Activated CD8-positive, alpha-beta T cell treated with anti-CD3 and anti-CD28 coated beads for 36 hours (primary cell): ENCODE measurements around the gene MAP2. TPM values are rescaled to one million over a fixed set of nuclear protein-coding genes. Genes with fewer than 3 reads are reported as not detected.

Experiments
- ATAC-seq: fragments of 200-7000 bp; cut with Tn5 transposase; one replicate; pipeline ENCODE4 v1.10.0; 2021; ENCODE audit warnings: mild to moderate bottlenecking, moderate library complexity
- CTCF ChIA-PET: fragments of 350-600 bp; sonication (Branson Sonifier 250); formaldehyde crosslinking; loops from one replicate; lab custom pipeline; 2021; ENCODE audit warnings: antibody characterized with exemption; lab: Charles Lee
- POLR2A ChIA-PET: fragments of 350-600 bp; sonication (Branson Sonifier 250); formaldehyde crosslinking; loops from one replicate; lab custom pipeline; 2021; ENCODE audit warnings: antibody characterized with exemption; lab: Charles Lee
- DNase-seq: peaks from one replicate; pipeline ENCODE4 v3.0.0-alpha.2; 2020
- H3K27ac Mint-ChIP-seq: one replicate; pipeline ENCODE4 v1.8.0; 2021; ENCODE audit warnings: mild to moderate bottlenecking, mixed read lengths
- H3K27me3 Mint-ChIP-seq: one replicate; pipeline ENCODE4 v1.8.0; 2021; ENCODE audit warnings: mixed read lengths
- H3K36me3 Mint-ChIP-seq: one replicate; pipeline ENCODE4 v1.8.0; 2021; ENCODE audit warnings: low read depth, mixed read lengths
- H3K4me1 Mint-ChIP-seq: one replicate; pipeline ENCODE4 v1.8.0; 2021; ENCODE audit warnings: low read depth, mixed read lengths
- H3K4me3 Mint-ChIP-seq: one replicate; pipeline ENCODE4 v1.8.0; 2021; ENCODE audit warnings: mild to moderate bottlenecking, moderate library complexity, mixed read lengths
- H3K9me3 Mint-ChIP-seq: one replicate; pipeline ENCODE4 v1.8.0; 2021; ENCODE audit warnings: mixed read lengths
- intact Hi-C: fragments of 100-400 bp; cut with micrococcal nuclease; formaldehyde crosslinking; loops from one replicate; pipeline ENCODE4 v1.10.0; 2022
- total RNA-seq, 2 experiments: library from RNA; stranded (reverse); gene quantifications; one replicate each; pipeline ENCODE4 v1.2.3, GENCODE V29; 2021
- TF ChIP-seq, protein P1 (sequence below): fragments of 200-600 bp; IDR thresholded peaks from one replicate; pipeline ENCODE4 v1.8.0; 2022; ENCODE audit warnings: antibody characterized with exemption, mild to moderate bottlenecking

Gene MAP2
- total RNA-seq, 2 experiments from 2014 or later, result not detected

DNA sequence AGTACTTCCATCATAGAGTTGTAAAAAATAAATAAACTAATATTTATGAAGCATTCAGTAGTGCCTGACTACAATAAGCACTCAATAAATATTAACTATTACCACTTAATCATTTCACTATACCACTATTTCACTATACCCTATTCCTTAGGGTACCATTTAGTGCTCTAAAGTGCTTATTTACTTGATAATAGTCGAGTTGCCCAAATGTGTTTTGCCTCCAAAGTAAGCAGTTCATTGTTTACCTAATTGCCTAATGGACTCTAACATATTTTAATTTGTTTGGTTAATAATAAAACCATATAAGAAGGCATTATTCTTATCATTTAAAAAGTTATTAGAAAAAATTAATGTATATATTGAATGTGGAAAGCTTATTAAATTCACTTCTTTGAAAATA is 33.0 kb upstream of the MAP2 start:
- H3K9me3 Mint-ChIP-seq, result peaks cover 2% of the 10 kb centered on the region
- no peaks in the 10 kb centered on the region for H3K4me1 Mint-ChIP-seq
- ATAC-seq (no peak), DNase-seq (no peak)
- no peaks in the 10 kb centered on the region for H3K27me3 Mint-ChIP-seq
- TF ChIP-seq, protein P1, sequence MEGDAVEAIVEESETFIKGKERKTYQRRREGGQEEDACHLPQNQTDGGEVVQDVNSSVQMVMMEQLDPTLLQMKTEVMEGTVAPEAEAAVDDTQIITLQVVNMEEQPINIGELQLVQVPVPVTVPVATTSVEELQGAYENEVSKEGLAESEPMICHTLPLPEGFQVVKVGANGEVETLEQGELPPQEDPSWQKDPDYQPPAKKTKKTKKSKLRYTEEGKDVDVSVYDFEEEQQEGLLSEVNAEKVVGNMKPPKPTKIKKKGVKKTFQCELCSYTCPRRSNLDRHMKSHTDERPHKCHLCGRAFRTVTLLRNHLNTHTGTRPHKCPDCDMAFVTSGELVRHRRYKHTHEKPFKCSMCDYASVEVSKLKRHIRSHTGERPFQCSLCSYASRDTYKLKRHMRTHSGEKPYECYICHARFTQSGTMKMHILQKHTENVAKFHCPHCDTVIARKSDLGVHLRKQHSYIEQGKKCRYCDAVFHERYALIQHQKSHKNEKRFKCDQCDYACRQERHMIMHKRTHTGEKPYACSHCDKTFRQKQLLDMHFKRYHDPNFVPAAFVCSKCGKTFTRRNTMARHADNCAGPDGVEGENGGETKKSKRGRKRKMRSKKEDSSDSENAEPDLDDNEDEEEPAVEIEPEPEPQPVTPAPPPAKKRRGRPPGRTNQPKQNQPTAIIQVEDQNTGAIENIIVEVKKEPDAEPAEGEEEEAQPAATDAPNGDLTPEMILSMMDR, result no peak
- intact Hi-C loops, result no loop called here
- CTCF ChIA-PET, result no interaction called here
- H3K4me3 Mint-ChIP-seq, result no peak overlapping the region
- no peak overlapping the region for H3K27ac Mint-ChIP-seq
- POLR2A ChIA-PET, result no interaction called here
- no peaks in the 10 kb centered on the region for H3K36me3 Mint-ChIP-seq

DNA sequence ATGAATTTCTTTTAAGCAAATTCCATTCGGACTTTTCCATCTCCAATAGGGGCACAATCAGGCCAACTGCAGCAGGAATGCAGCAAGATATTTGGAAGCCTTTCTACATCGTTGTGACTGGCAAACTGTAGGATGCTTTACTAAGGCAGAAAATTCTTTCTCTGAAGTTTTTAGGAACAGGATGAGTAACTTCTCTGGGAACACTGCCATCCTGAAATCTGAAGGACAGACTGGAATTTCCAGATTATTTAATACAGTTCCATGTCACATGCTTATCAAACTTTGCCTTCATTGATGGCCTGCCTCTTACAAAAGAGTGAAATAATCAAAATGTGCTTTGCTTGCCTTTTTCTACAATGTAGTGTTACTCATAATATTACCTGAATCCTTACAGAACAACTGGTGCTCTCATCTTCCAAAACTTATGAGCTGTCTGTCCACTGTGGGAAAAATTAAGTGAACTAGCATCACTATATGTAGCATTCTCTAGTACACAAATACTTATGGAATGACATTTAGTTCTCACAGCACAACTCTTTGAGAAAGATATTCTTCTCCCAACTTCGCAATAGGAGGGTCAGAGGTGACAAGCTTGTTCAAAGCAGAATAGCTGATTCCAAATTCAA is 32.0 kb upstream of the MAP2 start:
- ChIA-PET POLR2A (no interaction called here), CTCF (no interaction called here)
- Mint-ChIP-seq H3K36me3 (no peaks in the 10 kb centered on the region), H3K9me3 (peaks cover 2% of the 10 kb centered on the region), H3K4me3 (no peak overlapping the region), H3K27ac (no peak overlapping the region), H3K27me3 (no peaks in the 10 kb centered on the region), H3K4me1 (no peaks in the 10 kb centered on the region)
- intact Hi-C loops, result no loop called here
- ATAC-seq (no peak), DNase-seq (no peak)
- TF ChIP-seq, protein P1, result no peak

GRCh38 chr2:209395229-209395628 is 28.6 kb upstream of the MAP2 start:
- TF ChIP-seq, protein P1, result no peak
- ChIA-PET CTCF (no interaction called here), POLR2A (no interaction called here)
- no peak for ATAC-seq
- Mint-ChIP-seq H3K36me3 (no peaks in the 10 kb centered on the region), H3K27me3 (no peaks in the 10 kb centered on the region), H3K27ac (no peak overlapping the region), H3K4me1 (no peaks in the 10 kb centered on the region), H3K9me3 (no peaks in the 10 kb centered on the region), H3K4me3 (no peak overlapping the region)
- DNase-seq, result no peak
- intact Hi-C loops, result no loop called here

DNA sequence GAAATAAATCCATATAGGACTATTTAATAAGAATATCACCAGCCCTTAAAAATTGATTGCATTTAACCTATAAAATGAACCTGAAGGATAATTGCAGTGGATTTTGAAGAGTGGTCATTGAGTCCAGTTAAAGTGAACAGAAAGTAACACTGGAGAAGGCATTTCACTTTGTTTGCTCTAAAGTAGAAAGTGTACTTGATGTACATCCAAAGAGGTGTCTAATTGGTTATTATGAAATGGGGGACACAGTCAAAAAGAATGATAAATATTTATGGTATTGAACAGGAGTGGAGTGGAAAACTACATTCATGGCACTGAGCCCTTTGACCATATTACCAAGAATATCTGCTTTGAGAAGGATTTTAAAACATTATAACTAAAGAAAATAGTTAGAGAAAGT is 28.2 kb upstream of the MAP2 start:
- H3K4me3 Mint-ChIP-seq, result no peak overlapping the region
- ChIA-PET POLR2A (no interaction called here), CTCF (no interaction called here)
- no peak for ATAC-seq
- H3K36me3 Mint-ChIP-seq, result no peaks in the 10 kb centered on the region
- no peaks in the 10 kb centered on the region for H3K9me3 Mint-ChIP-seq
- no peaks in the 10 kb centered on the region for H3K4me1 Mint-ChIP-seq
- no peak overlapping the region for H3K27ac Mint-ChIP-seq
- intact Hi-C loops, result no loop called here
- no peaks in the 10 kb centered on the region for H3K27me3 Mint-ChIP-seq
- DNase-seq, result no peak
- TF ChIP-seq, protein P1, result no peak

- POLR2A ChIA-PET, result no interaction called here
- H3K4me3 Mint-ChIP-seq, result no peak overlapping the region
- CTCF ChIA-PET, result no interaction called here
- ATAC-seq, result no peak
- intact Hi-C loops, result no loop called here
- no peak overlapping the region for H3K27ac Mint-ChIP-seq
- TF ChIP-seq, protein P1, result no peak
- no peak for DNase-seq
- no peaks in the 10 kb centered on the region for H3K27me3 Mint-ChIP-seq
- no peaks in the 10 kb centered on the region for H3K36me3 Mint-ChIP-seq
- H3K9me3 Mint-ChIP-seq, result no peaks in the 10 kb centered on the region
- no peaks in the 10 kb centered on the region for H3K4me1 Mint-ChIP-seq
Observed at GRCh38 chr2:209398463-209398862, 25.4 kb upstream of the MAP2 start.
